SH-SY5Y (cell line): ENCODE measurements around the gene TCTN3.

Source experiments
- GATA2 ChIP-seq: IDR thresholded peaks from 2 replicates; pipeline ENCODE4 v1.6.1; 2011; ENCODE audit warnings: mild to moderate bottlenecking, low read depth, low read length
- GATA3 ChIP-seq: IDR thresholded peaks from 2 replicates; pipeline ENCODE4 v1.6.1; 2011; ENCODE audit warnings: low read depth, mild to moderate bottlenecking, low read length, moderate library complexity

- TF ChIP-seq GATA3 (no peak), GATA2 (no peak)
Observed at GRCh38 chr10:95711492-95711891, 17.8 kb upstream of the TCTN3 start.
